ENCODE data around the gene NEUROD2. TPM values are rescaled to one million over a fixed set of nuclear protein-coding genes. Genes with fewer than 3 reads are reported as not detected.

The NEUROD2 gene
- total RNA-seq, 1 donor from 2014 or later, result not detected

DNA sequence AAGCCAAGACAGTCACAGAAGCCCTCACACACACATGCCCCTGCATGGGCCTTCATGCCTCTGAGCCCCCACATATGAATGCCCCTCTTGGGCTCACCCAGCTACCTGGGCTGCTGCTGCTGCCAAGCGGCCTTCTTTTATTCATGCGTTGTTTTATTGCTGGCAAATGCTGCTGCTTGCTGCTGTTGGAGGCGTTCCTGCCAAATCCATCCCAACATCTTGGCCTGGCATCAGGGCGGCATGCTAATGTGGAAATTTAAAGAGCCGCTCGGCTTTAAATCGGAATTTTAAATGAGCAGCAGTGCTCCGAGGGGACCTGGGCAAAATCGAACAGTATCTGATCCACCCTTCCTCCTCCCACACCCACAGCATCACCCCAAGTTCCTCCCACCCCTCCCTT is 39.0 kb downstream of the NEUROD2 start:
- no peaks in the 10 kb centered on the region for H3K4me1 ChIP-seq (ENCODE audit: insufficient read depth, low read length)
- FAIRE-seq, result no peak
- H3K27me3 ChIP-seq (ENCODE audit: insufficient read depth, low read length), result no peaks in the 10 kb centered on the region
- DNase-seq (ENCODE audit: low read depth), result no peak
- no peak overlapping the region for H3K4me2 ChIP-seq (ENCODE audit: low read length)
- no peaks in the 10 kb centered on the region for H3K9me3 ChIP-seq (ENCODE audit: insufficient read depth, low read depth, low read length)
- no peak overlapping the region for H3K9ac ChIP-seq (ENCODE audit: low read length)
- Mint-ChIP-seq H3K27ac (ENCODE audit: unreplicated experiment) (no peak overlapping the region), H3K36me3 (ENCODE audit: low read depth, unreplicated experiment) (peaks cover 51% of the 10 kb centered on the region), H3K9me3 (ENCODE audit: unreplicated experiment) (peaks cover 9% of the 10 kb centered on the region), H3K4me1 (ENCODE audit: low read depth, unreplicated experiment) (no peaks in the 10 kb centered on the region), H3K4me3 (ENCODE audit: unreplicated experiment) (no peak overlapping the region), H3K27me3 (ENCODE audit: low read depth, unreplicated experiment) (peaks cover 15% of the 10 kb centered on the region)
- no peak overlapping the region for H2AFZ ChIP-seq (ENCODE audit: low read depth, low read length)
- H4K20me1 ChIP-seq (ENCODE audit: insufficient read depth, low read length), result peaks cover under 1% of the 10 kb centered on the region
- no peak for TF ChIP-seq EZH2 (IDR thresholded peaks at IDR 0.05; ENCODE audit: insufficient read depth, low read length)
- TF ChIP-seq CTCF (IDR thresholded peaks at IDR 0.05; ENCODE audit: insufficient read depth, low read depth, low read length), result no peak
- no peak overlapping the region for H3K4me3 ChIP-seq (ENCODE audit: insufficient read depth, low read depth, low read length)
- peaks cover 9% of the 10 kb centered on the region for H3K36me3 ChIP-seq (ENCODE audit: insufficient read depth, low read length)
- no peak overlapping the region for H3K27ac ChIP-seq (ENCODE audit: low read depth, low read length)
- H3K79me2 ChIP-seq (ENCODE audit: insufficient read depth, low read length), result no peaks in the 10 kb centered on the region

DNA sequence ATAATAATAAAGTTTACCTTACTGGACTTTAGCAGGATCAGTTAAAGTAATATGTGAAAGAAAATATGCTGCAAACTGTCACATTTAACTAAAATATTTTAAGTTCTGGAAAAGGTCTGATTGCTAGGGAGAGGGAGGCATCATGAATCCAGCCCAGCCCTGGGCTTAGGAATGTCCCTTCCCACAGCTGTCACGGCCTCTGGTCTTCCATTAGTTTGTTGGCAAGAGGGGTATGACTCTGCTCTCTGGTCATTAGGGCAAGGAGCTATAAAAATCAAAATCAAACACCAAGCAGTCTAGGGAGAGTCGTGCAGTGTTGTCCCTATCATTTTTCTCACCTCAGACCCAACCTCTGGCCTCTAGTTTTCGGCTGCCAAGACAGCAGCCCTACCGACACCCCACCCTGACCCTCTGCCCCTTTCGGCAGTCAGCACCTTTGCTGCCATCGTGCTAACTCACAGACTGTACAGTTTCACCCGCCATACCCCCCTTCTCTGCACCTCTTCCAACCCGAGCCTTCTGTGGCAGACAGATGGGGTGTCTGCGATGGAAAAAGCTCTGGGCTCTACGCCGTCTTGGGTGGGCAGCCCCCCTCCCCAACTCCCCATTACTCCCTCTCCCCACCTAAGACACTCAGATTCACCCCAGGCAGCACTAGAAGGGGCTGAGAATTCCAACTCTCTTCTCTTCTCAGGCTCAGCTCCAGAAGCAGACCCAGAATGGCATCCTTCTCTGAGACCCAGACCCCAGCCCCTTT is 41.4 kb downstream of the NEUROD2 start:
- FAIRE-seq (no peak), DNase-seq (ENCODE audit: low read depth) (no peak)
- no peak overlapping the region for H3K27ac ChIP-seq (ENCODE audit: low read depth, low read length)
- H2AFZ ChIP-seq (ENCODE audit: low read depth, low read length), result no peak overlapping the region
- peaks cover 4% of the 10 kb centered on the region for H3K4me1 Mint-ChIP-seq (ENCODE audit: low read depth, unreplicated experiment)
- TF ChIP-seq EZH2 (IDR thresholded peaks at IDR 0.05; ENCODE audit: insufficient read depth, low read length) (no peak), CTCF (IDR thresholded peaks at IDR 0.05; ENCODE audit: insufficient read depth, low read depth, low read length) (no peak)
- no peaks in the 10 kb centered on the region for H3K27me3 ChIP-seq (ENCODE audit: insufficient read depth, low read length)
- H3K36me3 ChIP-seq (ENCODE audit: insufficient read depth, low read length), result peaks cover 9% of the 10 kb centered on the region
- H4K20me1 ChIP-seq (ENCODE audit: insufficient read depth, low read length), result peaks cover 4% of the 10 kb centered on the region
- no peak overlapping the region for H3K4me3 Mint-ChIP-seq (ENCODE audit: unreplicated experiment)
- H3K4me3 ChIP-seq (ENCODE audit: insufficient read depth, low read depth, low read length), result no peak overlapping the region
- H3K9me3 ChIP-seq (ENCODE audit: insufficient read depth, low read depth, low read length), result no peaks in the 10 kb centered on the region
- H3K27ac Mint-ChIP-seq (ENCODE audit: unreplicated experiment), result no peak overlapping the region
- no peak overlapping the region for H3K9ac ChIP-seq (ENCODE audit: low read length)
- no peaks in the 10 kb centered on the region for H3K79me2 ChIP-seq (ENCODE audit: insufficient read depth, low read length)
- H3K27me3 Mint-ChIP-seq (ENCODE audit: low read depth, unreplicated experiment), result peaks cover 19% of the 10 kb centered on the region
- peaks cover 46% of the 10 kb centered on the region for H3K36me3 Mint-ChIP-seq (ENCODE audit: low read depth, unreplicated experiment)
- peaks cover 4% of the 10 kb centered on the region for H3K4me1 ChIP-seq (ENCODE audit: insufficient read depth, low read length)
- peaks cover 9% of the 10 kb centered on the region for H3K9me3 Mint-ChIP-seq (ENCODE audit: unreplicated experiment)
- no peak overlapping the region for H3K4me2 ChIP-seq (ENCODE audit: low read length)

- Mint-ChIP-seq H3K4me1 (ENCODE audit: low read depth, unreplicated experiment) (peaks cover 4% of the 10 kb centered on the region), H3K27ac (ENCODE audit: unreplicated experiment) (no peak overlapping the region), H3K36me3 (ENCODE audit: low read depth, unreplicated experiment) (peaks cover 37% of the 10 kb centered on the region), H3K4me3 (ENCODE audit: unreplicated experiment) (no peak overlapping the region), H3K9me3 (ENCODE audit: unreplicated experiment) (peaks cover 2% of the 10 kb centered on the region), H3K27me3 (ENCODE audit: low read depth, unreplicated experiment) (peaks cover 14% of the 10 kb centered on the region)
- Histone ChIP-seq H3K4me2 (ENCODE audit: low read length) (no peak overlapping the region), H3K4me1 (ENCODE audit: insufficient read depth, low read length) (peaks cover 4% of the 10 kb centered on the region), H3K36me3 (ENCODE audit: insufficient read depth, low read length) (peaks cover 4% of the 10 kb centered on the region), H3K9ac (ENCODE audit: low read length) (no peak overlapping the region), H2AFZ (ENCODE audit: low read depth, low read length) (no peak overlapping the region), H3K27ac (ENCODE audit: low read depth, low read length) (no peak overlapping the region), H3K4me3 (ENCODE audit: insufficient read depth, low read depth, low read length) (no peak overlapping the region), H3K27me3 (ENCODE audit: insufficient read depth, low read length) (no peaks in the 10 kb centered on the region), H3K79me2 (ENCODE audit: insufficient read depth, low read length) (no peaks in the 10 kb centered on the region), H3K9me3 (ENCODE audit: insufficient read depth, low read depth, low read length) (no peaks in the 10 kb centered on the region), H4K20me1 (ENCODE audit: insufficient read depth, low read length) (peaks cover 4% of the 10 kb centered on the region)
- TF ChIP-seq EZH2 (IDR thresholded peaks at IDR 0.05; ENCODE audit: insufficient read depth, low read length) (no peak), CTCF (IDR thresholded peaks at IDR 0.05; ENCODE audit: insufficient read depth, low read depth, low read length) (no peak)
- no peak for FAIRE-seq
- no peak for DNase-seq (ENCODE audit: low read depth)
These were observed 43.4 kb downstream of the NEUROD2 start for GRCh38 chr17:39564211-39564848.

Measured in astrocyte (in vitro differentiated cells and primary cell).